ENCODE data around the gene WIPF3. TPM values are rescaled to one million over a fixed set of nuclear protein-coding genes. Genes with fewer than 3 reads are reported as not detected.

WIPF3 gene
- total and polyA plus RNA-seq, 2 experiments from 2014 or later = not detected

DNA sequence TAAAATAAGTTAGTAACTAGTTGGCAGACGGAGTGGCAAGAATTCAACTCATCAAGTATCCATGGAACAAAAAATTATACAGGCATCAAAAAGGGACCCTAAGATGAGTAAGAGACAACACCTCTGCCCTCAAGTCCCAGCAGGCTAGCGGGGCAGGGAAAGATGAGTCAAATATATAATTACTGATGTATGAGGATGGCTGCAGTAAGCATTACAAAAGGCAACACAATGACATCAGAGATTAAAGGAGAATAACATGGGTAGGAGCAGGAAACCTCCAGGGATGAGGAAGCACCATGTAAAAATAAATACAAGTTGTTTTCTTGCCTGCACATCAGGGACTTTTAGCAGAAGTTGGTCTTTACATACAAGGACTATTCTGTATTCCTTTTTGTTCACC lies 133.9 kb downstream of the WIPF3 start:
- 86 to 90% methylated on average over 2 of the region's 2 CpGs for WGBS, 2 experiments (ENCODE audit: low coverage in 1 of 2, low lambda C conversion rate in 2 of 2, missing lambda C conversion rate in 2 of 2)
- H3K4me1 ChIP-seq (ENCODE audit: insufficient read depth) = 0 out of 2 replicates have a peak, but pooled peaks cover 7% of the 10 kb centered on the region
- H3K79me2 ChIP-seq (ENCODE audit: insufficient read depth) = no peaks in the 10 kb centered on the region
- peaks cover 80% of the 10 kb centered on the region for H3K36me3 ChIP-seq (ENCODE audit: low read depth)
- H3K27me3 ChIP-seq (replicated peaks; ENCODE audit: insufficient read depth) = no peaks in the 10 kb centered on the region
- no peaks in the 10 kb centered on the region for H4K20me1 ChIP-seq (ENCODE audit: insufficient read depth)
- H3K9ac ChIP-seq = no peak overlapping the region
- in situ Hi-C loops (cut with MboI) = no loop called here
- no peak overlapping the region for H3K4me2 ChIP-seq (ENCODE audit: unreplicated experiment)
- no peak overlapping the region for H2AFZ ChIP-seq
- H3F3A ChIP-seq (ENCODE audit: insufficient read depth) = no peaks in the 10 kb centered on the region
- no peaks in the 10 kb centered on the region for H3K9me3 ChIP-seq (ENCODE audit: low read depth)
- TF ChIP-seq EZH2 (IDR thresholded peaks at IDR 0.05; ENCODE audit: insufficient read depth, poor library complexity, severe bottlenecking) (no peak), EZH2phosphoT487 (IDR thresholded peaks at IDR 0.05; ENCODE audit: insufficient read depth, low read depth) (no peak)
- peak; percentile 22 for DNase-seq
- no peak overlapping the region for H3K27ac ChIP-seq
- no peak overlapping the region for H3K4me3 ChIP-seq
- no peaks in the 10 kb centered on the region for H3K9me2 ChIP-seq (ENCODE audit: insufficient read depth)

DNA sequence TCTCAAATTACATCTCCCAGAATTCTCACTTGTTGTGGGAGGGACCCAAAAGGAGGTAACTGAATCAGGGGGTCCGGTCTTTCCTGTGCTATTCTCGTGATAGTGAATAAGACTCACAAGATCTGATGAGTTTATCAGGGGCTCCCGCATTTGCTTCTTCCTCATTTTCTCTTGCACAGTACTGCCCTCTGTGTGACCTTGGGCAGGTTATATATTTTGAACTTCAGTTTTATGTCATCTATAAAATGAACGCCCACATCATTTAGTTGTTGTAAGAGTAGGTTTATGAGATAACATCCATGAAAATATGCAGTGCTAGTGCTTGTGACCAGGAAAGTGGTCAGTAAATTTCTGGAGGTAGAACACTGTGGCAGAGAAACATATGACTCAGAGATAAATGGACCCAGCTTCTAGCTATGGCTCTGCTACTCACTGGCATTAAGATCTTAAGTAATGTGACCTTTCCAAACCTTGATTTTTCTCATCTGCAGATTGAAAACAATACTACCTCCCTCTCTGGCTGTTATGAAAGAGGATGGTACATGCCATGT lies 139.0 kb downstream of the WIPF3 start:
- Histone ChIP-seq H3K4me2 (ENCODE audit: unreplicated experiment) (no peak overlapping the region), H4K20me1 (ENCODE audit: insufficient read depth) (no peaks in the 10 kb centered on the region), H3K9me2 (ENCODE audit: insufficient read depth) (no peaks in the 10 kb centered on the region), H3K4me3 (no peak overlapping the region), H2AFZ (no peak overlapping the region), H3K27ac (no peak overlapping the region), H3K9me3 (ENCODE audit: low read depth) (no peaks in the 10 kb centered on the region), H3K79me2 (ENCODE audit: insufficient read depth) (no peaks in the 10 kb centered on the region), H3K27me3 (replicated peaks; ENCODE audit: insufficient read depth) (no peaks in the 10 kb centered on the region), H3K4me1 (ENCODE audit: insufficient read depth) (no peaks in the 10 kb centered on the region), H3K9ac (no peak overlapping the region), H3K36me3 (ENCODE audit: low read depth) (peaks cover 49% of the 10 kb centered on the region), H3F3A (ENCODE audit: insufficient read depth) (no peaks in the 10 kb centered on the region)
- WGBS, 2 experiments (ENCODE audit: low coverage in 1 of 2, low lambda C conversion rate in 2 of 2, missing lambda C conversion rate in 2 of 2) = 97% methylated on average over 4 of the region's 4 CpGs
- in situ Hi-C loops (cut with MboI) = no loop called here
- TF ChIP-seq EZH2phosphoT487 (IDR thresholded peaks at IDR 0.05; ENCODE audit: insufficient read depth, low read depth) (no peak), EZH2 (IDR thresholded peaks at IDR 0.05; ENCODE audit: insufficient read depth, poor library complexity, severe bottlenecking) (no peak)
- DNase-seq = peak; percentile 12

DNA sequence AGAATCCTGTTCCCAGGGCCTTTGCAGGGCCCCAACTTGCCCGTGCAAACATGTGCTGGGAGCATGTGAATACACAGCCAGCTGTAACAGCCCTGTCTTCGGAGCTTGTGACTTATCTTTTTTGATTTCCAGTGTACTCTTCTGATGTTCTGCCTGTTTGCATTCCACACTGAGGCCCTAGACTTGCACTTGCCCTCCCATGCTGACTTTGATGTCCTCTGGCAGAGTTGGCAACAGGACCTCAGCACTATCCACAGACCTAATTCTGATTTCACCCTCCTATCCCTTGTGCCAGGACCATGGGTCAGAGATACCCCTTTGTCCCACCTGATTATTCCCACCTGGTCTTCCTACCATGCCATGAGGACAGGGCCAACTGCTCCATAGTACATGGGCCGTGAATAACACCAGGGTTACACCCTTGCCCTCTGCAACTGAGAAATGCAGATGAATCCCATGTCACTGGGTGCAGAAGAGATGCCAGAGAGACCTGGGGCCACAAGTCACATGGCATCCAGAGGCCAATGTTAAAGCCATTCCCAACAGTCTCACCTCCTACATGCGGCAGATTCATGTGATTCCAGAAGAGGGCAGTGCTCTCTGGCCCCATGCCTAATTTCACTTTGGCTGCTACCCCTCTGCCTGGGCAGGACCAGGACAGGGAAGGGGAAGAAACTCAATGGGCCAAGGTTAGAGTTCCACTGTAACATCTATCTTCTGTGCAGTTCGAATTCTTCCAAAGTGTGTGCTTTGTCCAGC lies 140.3 kb downstream of the WIPF3 start:
- Histone ChIP-seq H3K9me2 (ENCODE audit: insufficient read depth) (no peaks in the 10 kb centered on the region), H3K4me3 (no peak overlapping the region), H4K20me1 (ENCODE audit: insufficient read depth) (no peaks in the 10 kb centered on the region), H3K4me1 (ENCODE audit: insufficient read depth) (no peaks in the 10 kb centered on the region), H3F3A (ENCODE audit: insufficient read depth) (no peaks in the 10 kb centered on the region), H3K27ac (no peak overlapping the region), H3K4me2 (ENCODE audit: unreplicated experiment) (no peak overlapping the region), H3K79me2 (ENCODE audit: insufficient read depth) (no peaks in the 10 kb centered on the region), H2AFZ (no peak overlapping the region), H3K27me3 (replicated peaks; ENCODE audit: insufficient read depth) (no peaks in the 10 kb centered on the region), H3K9ac (no peak overlapping the region), H3K36me3 (ENCODE audit: low read depth) (peaks cover 39% of the 10 kb centered on the region), H3K9me3 (ENCODE audit: low read depth) (no peaks in the 10 kb centered on the region)
- in situ Hi-C loops (cut with MboI) = no loop called here
- TF ChIP-seq EZH2 (IDR thresholded peaks at IDR 0.05; ENCODE audit: insufficient read depth, poor library complexity, severe bottlenecking) (no peak), EZH2phosphoT487 (IDR thresholded peaks at IDR 0.05; ENCODE audit: insufficient read depth, low read depth) (no peak)
- peak; percentile 42 for DNase-seq
- 71% methylated on average over 5 of the region's 5 CpGs for WGBS, 2 experiments (ENCODE audit: low coverage in 1 of 2, low lambda C conversion rate in 2 of 2, missing lambda C conversion rate in 2 of 2)

DNA sequence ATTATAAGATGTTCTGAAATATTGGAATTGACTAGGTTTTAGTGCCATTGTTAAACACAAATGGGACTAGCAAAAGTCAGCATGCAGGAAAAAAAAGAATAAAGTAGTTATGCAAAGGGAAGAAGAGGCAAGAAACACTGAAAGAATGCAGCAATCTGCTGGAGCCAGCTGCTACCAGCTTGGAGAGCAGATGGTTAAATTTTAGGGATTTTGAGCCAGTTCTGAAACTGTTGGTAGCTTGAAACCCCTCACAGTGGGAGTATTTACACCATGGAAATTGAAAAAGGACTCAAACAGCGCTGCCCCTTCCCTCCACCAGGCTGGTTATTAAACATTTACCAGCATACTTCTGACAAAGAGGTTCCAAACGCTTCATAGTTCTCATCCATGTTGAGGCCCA lies 142.3 kb downstream of the WIPF3 start:
- in situ Hi-C loops (cut with MboI) = no loop called here
- peaks cover 31% of the 10 kb centered on the region; the same call in 1 of the 2 replicates for H3K36me3 ChIP-seq (ENCODE audit: low read depth)
- WGBS, 2 experiments (ENCODE audit: low coverage in 1 of 2, low lambda C conversion rate in 2 of 2, missing lambda C conversion rate in 2 of 2) = 53 to 57% methylated on average over 2 of the region's 2 CpGs

More for the DNA sequence above, 142.3 kb downstream of the WIPF3 start:
- H3K9me3 ChIP-seq (ENCODE audit: low read depth) = no peaks in the 10 kb centered on the region
- no peak overlapping the region for H3K27ac ChIP-seq
- H3K9ac ChIP-seq = no peak overlapping the region
- DNase-seq = no peak
- H2AFZ ChIP-seq = no peak overlapping the region
- TF ChIP-seq EZH2phosphoT487 (IDR thresholded peaks at IDR 0.05; ENCODE audit: insufficient read depth, low read depth) (no peak), EZH2 (IDR thresholded peaks at IDR 0.05; ENCODE audit: insufficient read depth, poor library complexity, severe bottlenecking) (no peak)
- peaks cover 5% of the 10 kb centered on the region; the same call in 1 of the 2 replicates for H3K4me1 ChIP-seq (ENCODE audit: insufficient read depth)
- no peaks in the 10 kb centered on the region for H4K20me1 ChIP-seq (ENCODE audit: insufficient read depth)
- H3K79me2 ChIP-seq (ENCODE audit: insufficient read depth) = no peaks in the 10 kb centered on the region
- no peaks in the 10 kb centered on the region for H3K9me2 ChIP-seq (ENCODE audit: insufficient read depth)
- H3K4me2 ChIP-seq (ENCODE audit: unreplicated experiment) = no peak overlapping the region
- H3F3A ChIP-seq (ENCODE audit: insufficient read depth) = no peaks in the 10 kb centered on the region
- no peak overlapping the region for H3K4me3 ChIP-seq
- H3K27me3 ChIP-seq (replicated peaks; ENCODE audit: insufficient read depth) = no peaks in the 10 kb centered on the region

All from GM23248 (cell line).